GM21447 (cell line): ENCODE data around the gene BTBD9.

Experiments
- ATAC-seq: cut with Tn5 transposase; IDR thresholded peaks from one replicate; pipeline ENCODE4 v1.9.1; 2021; ENCODE audit not compliant: unreplicated experiment

The BTBD9 gene

GRCh38 chr6:38400101-38400500 lies 239.6 kb downstream of the BTBD9 start:
- no peak for ATAC-seq

DNA sequence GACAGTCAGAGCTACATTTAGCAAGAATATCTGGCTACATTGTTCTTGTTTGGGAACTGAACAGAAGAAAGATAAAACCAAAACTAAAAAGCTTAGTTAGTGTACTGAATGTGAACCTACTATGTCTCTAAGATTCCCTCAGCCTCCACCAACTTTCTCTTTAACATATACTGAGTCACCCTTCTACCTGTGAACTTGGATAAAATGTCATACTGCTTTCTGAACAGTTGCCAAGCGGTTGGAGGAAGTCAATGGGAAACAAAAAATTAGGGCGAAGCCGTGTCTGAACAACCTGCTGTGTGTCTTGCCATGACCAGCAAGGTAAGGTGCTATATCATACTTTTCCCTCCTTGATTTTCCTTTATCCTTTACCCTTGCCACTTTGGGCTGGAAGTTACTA lies 243.5 kb downstream of the BTBD9 start:
- no peak for ATAC-seq

GRCh38 chr6:38393986-38394385 lies 245.7 kb downstream of the BTBD9 start:
- ATAC-seq = no peak

- ATAC-seq = no peak
These were observed 247.8 kb downstream of the BTBD9 start for GRCh38 chr6:38391626-38392579.

- ATAC-seq = no peak
These were observed 248.5 kb downstream of the BTBD9 start for GRCh38 chr6:38391206-38391605.

DNA sequence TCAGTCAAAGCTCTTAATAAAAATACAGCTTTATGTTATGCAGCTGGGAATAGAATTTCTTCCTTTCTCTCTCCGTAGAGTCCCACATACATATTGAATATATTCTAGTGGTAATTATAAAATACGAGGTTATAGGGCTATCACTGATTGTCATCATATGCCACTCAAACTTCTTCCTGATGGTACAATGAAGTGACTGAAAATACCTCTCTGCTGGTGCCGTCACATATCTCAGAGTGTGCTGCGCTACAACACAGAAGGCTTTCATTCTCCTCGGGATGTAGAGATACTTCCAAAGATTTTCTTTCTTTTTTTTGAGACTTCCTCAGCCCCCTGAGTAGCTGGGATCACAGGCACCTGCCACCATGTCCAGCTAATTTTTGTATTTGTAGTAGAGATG lies 249.9 kb downstream of the BTBD9 start:
- no peak for ATAC-seq

DNA sequence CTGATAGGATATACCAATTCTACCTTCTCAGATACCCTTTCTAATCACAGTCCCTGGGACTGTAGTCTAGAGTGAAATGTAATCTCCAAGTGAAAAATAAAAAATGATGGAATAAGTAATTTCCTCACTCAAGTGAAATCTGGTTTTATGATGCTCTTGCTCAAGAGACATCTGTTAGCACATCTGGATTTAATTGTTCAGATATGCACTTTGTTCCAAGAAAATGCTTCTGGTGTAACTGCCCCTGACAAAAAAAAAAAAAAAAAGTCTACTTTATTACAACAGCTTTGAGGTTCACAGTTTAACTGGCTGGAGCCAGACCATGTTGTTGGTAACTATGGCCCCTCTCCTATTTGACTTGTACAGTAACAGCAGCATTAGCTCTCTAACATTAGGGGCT lies 251.8 kb downstream of the BTBD9 start:
- ATAC-seq = no peak

DNA sequence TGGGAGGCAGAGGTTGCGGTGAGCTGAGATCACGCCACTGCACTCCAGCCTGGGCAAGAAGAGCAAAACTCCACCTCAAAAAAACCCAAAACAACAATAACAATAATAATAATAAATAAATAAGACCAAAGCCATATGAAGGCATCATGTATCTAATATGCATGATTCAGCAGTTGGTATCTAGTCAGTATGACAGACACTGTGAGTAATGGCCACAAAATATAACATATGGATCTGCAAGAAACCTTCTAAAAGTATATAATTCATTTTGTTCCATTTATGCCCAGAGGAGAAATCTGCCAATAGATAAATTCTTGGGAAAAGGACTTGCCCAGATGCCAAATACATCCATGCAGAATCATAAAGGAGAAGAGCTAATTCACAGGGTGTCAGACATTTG lies 252.3 kb downstream of the BTBD9 start:
- ATAC-seq = no peak

DNA sequence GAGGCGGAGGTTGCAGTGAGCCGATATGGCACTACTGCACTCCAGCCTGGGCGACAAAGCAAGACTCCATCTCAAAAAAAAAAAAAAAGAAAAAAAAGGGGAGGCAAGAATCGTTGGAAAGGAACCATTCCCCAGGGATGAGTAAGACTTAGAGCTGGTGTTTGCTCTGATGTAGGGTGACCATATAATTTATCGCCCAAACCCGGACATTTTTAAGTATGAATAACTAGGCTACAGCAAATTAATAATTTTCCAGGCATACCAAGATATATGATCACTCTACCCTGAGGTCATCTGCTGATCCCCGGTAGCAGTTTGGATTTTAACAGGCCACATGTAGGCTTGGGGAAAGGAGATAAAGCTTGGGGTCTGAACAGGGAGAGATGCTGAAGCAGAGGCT lies 260.9 kb downstream of the BTBD9 start:
- ATAC-seq = no peak

GRCh38 chr6:38375937-38376336 lies 263.8 kb downstream of the BTBD9 start:
- ATAC-seq = no peak

DNA sequence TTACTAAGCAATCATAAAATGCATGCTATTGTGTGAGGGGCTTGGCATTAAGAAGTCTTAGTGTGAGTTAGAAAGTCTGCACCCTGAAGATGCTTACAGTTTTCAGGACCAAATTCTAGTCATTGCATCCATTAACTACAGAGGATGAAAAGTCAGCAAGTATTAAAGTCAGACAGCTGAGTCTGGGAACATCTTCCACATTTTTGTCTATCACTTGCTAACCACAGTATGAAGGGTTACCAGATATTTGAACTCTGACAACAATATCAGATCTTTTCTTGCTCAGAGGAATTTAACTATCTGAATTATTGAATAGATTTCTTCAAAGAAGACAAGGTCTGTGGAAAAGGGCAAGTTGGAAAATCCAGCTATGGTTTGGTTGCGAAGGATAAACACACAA lies 264.4 kb downstream of the BTBD9 start:
- ATAC-seq = no peak

GRCh38 chr6:38371881-38372280 lies 267.8 kb downstream of the BTBD9 start:
- no peak for ATAC-seq

- no peak for ATAC-seq
These were observed 268.8 kb downstream of the BTBD9 start for GRCh38 chr6:38370653-38371601.

DNA sequence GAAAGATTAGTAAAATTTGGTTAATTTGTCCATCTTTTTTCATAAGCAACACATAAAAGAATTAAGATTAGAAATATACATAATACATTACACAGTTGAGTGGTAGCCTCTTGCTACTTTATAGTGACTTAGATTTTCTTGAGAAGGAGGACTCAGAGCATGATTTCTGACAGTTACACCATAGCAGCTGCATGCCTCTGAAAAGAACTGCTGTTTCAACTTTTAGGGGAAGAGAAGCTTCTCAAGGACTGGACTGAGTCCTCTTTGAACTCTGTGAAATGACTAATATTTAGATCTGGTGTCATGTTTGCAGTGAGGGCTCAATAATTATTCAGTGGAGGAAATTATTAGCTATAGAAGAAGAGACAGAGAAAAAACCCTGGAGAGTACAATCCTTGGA lies 272.5 kb downstream of the BTBD9 start:
- ATAC-seq = no peak

DNA sequence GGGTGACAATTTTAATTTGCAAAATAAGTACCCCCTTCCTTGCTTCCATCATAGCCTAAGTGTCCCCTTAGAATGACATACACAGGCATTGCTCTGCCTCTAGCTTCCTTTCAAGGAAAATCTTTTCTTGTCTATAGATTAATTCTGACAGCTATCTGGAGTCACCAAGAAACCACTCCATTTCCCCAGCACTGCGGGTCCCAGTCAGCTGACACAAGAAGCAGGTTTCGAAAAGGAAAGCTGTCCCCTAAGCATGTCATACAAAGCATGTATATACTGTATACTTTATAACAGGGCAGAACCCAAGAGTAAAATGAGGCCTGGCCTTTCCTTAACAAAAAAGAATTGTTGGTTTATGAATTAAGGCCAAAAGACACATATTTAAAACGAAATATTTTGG lies 273.5 kb downstream of the BTBD9 start:
- no peak for ATAC-seq

- no peak for ATAC-seq
These were observed 275.0 kb downstream of the BTBD9 start for GRCh38 chr6:38364775-38365174.

- ATAC-seq = no peak
These were observed 275.6 kb downstream of the BTBD9 start for GRCh38 chr6:38364127-38364526.

DNA sequence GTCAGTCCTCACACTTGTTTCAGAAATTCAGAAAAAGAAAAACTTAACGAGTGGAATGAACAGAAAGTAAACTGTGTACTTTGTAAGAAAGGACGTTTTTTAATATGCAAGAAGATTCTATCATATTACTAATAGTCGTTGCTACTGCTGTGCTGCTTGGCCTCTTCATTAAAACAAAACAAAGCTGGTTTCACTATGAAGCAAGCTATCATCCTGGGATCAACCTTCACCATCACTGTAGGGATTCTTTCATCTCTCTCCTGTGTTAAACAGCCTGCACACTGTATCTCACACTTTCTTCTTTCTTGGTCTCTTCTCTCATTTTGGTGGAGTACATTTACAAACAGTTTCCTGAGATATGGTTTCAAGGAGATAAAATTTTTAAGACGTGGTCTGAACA lies 284.2 kb downstream of the BTBD9 start:
- no peak for ATAC-seq

GRCh38 chr6:38354905-38355304 lies 284.8 kb downstream of the BTBD9 start:
- no peak for ATAC-seq

DNA sequence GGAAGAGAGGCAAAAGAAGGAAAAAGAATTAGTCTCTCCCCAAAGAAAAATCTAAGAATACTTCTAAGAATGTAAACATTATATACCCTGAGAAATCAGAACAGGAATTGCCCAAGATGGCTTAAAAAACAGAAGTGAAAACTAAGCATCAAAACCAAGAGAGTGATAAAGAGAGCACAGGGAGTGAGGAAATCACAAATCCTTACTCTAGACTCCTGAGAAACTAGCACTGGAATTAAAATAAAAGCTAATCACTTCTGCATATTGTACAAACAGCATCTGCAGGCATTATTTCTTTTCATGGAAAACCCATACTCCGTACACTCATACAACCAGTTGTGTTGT lies 285.7 kb downstream of the BTBD9 start:
- ATAC-seq = no peak

GRCh38 chr6:38353310-38354036 lies 286.3 kb downstream of the BTBD9 start:
- no peak for ATAC-seq
